HG02623 (cell line): Measurements from ENCODE around the gene BDNF.

Experiments
- ATAC-seq: cut with Tn5 transposase; IDR thresholded peaks from one replicate; pipeline ENCODE4 v1.9.1; 2021; ENCODE audit warnings: moderate library complexity; ENCODE audit not compliant: unreplicated experiment

Gene BDNF

DNA sequence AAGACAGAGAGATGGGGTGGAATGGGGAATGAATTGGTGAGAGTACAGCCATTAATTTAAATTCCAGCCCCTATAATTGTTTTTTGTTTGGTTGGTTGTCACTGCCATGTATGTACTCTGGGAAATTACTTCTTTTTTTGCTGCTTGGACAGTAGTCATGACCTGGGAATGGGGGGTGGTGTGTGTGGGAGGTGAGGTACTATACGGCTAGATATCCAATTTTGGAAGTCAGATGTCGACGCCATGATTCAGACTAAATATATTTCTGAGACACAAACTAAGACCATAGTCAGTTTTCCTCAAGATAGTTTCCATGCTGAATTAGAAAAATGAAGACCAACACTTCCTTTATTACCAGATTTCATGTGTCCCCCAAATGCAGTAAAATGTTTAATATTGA, 7.4 kb upstream of the BDNF start:
- ATAC-seq: no peak

DNA sequence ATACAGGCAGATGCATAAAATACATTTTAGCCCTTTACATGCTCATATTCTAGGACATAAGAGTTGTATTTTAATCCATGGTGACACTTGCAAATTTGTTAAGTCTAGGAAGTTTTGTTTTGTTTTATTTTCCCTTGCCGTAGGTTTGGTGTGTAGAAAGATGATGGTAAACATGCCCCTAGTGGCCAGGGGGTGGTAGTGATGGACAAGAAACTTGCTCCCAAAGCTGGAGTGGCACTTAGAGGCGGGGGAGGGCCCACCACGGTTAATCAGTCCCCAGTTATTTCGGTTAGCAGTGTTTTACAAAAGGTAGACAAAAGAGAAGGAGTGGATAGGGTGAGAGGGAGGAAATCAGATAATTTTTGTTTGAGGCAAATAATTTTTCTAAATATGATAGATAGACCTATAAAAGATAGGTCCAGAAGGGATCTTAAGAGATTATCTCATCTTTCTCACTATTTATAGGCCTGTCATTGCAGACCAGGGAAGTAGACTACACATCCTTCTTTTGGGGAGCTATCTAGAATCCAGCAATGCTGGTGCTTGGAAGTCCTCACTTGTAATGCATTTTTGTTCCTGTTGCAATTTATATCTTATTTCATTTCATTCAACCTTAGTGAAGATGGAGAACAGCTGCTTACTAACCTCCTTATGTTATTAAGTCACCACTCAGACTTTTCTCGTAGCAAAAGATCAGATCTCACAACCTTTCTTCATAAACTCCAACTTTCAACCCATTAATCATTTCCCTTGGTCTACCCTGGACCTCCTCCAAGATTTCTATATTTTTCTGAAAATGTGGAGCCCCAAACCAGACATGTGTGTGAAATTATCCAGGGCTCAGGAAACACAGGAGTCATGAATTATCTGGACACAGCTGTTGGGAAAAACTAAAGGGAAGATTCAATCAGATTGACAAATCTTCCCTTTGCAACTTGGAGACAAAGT, 5.9 kb upstream of the BDNF start:
- peak; percentile 69 for ATAC-seq

DNA sequence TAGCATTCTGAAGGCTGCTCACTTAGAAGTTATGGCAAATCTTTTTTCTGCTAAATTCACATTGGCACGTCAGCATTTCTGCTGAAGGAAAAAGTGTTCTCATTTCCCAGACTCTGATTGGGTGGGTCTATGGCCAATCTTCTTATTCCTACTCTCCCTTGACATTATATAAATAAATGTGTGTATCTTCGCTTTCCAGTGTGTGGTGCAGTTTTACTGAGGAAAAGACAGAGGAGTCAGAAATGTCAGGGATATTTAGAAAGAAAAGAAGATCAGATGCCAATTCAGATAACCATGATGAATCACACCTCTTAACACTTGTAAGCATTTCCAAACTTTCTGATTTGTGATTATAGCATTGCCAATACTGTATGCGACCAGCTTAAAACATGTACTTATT, 3.2 kb upstream of the BDNF start:
- ATAC-seq: no peak

DNA sequence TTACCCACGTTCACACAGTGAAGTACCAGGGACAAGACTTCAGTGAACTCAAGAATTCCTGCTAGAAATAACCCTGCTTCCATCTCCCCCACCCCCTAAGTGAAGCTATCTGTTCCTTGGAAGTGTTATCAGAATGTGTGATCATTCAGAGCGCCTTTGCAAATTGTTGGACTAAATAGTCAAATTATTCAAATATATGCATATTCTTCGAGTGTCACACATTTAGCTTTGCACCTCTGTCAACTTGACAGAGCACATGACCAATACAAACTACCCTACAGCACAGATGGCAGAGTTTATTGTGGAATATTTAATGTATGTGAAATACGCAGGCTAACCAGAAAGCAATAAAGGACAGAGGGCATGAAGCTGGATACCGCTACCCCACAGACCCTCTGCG, 2.6 kb upstream of the BDNF start:
- ATAC-seq: no peak

DNA sequence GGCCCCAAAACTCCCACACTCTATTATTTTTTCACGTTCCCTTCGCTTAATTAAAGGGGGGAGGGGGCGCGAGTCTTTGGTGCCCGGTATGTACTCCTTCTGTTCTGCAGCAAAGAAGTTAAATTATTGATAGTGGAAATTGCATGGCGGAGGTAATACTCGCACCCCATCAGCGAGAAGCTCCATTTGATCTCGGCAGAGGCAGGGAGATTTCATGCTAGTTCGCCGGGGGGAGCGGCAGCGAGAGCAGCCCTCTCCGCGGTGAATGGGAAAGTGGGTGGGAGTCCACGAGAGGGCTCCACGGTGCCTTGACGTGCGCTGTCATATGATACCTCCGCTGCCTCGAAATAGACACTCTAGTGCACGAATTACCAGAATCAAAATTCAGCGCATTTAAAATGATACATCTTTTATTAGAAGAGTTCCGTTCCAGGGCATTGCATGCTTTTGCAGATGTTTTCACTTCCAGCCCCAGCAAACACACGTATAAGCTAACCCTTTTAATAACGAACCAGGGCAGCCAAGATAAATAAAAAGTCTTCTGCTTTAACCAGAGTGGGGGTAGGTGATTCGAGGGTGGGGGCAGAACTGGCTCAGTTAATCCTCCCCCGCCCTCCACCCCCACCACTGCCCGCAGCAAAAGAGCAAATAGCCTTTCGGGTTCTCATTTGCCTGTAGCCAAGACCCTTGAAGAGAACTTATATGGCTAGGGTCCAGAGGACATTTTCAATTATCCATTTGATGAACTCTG, 1.3 kb upstream of the BDNF start:
- ATAC-seq: no peak

DNA sequence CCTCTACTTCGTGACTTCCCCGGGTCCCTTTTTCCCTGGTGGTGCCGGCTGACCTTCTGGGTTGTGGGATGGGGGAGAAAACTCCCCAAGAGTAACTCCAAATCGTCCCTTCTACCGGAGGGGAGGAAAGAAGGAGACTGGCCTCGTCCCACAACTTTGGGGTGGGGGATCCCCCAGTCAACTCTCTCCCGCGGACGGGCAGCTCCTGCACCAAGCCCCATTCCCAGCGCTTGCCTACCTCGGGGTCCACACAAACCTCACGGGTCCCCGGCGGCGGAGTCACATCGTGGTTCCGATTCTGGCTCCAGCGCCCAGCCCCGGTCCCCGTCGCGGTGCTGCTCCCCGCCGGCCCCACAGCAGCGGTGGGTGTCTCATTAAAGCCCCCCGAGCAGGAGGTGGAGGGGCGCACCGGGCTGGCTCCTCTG, 317 bp downstream of the BDNF start:
- ATAC-seq: no peak

DNA sequence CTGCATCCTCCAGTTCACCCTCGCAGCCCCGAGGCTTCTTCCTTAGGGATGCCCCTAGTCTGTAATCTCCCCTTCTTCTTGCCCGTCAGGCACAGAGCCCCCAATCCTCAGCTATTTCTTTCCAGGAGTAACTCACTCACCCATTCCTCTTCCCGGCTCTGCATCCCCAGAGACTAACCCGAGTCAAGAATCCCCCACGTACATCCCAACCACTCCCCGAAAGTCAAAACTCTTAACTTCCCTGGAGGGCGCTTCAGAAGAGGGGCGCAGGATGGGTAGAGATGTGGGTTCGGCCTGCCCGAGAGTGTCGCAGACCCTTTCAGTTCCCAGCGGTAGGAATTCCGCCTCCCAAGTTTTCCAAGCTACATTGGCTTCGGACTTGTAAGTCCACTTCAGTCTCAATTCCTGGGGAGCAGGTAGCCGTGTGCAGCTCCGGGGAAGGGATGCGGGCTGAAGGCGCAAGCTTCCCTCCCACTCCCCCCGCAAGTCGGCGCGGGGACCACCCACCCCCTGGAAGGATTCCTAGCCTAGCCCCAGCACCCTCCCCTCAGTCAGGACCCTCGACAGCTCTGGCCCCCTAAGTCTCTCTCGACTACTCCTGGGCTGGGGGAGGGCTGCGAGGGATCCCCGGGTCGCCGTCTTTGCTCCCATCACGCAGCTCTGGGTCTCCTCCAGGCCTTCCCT, 871 bp downstream of the BDNF start:
- no peak for ATAC-seq

DNA sequence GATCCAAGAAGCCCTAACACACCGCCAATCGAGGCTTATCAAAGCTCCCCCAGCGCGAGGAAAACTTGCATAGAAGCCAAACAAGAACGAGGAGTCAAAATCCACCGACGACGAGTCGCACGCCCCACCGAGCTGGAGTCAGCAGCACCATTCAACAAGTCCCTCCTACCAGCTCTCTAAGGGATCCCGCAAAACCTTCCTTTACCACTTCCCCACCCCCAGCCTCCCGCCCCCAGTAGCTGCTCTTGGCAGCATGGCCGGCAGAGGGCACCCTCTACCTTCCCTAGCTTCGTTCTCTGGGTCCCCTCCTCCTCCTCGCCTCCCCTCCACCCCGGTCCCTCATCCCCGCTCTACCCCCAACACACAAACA, 1.4 kb downstream of the BDNF start:
- ATAC-seq: peak; percentile 71

DNA sequence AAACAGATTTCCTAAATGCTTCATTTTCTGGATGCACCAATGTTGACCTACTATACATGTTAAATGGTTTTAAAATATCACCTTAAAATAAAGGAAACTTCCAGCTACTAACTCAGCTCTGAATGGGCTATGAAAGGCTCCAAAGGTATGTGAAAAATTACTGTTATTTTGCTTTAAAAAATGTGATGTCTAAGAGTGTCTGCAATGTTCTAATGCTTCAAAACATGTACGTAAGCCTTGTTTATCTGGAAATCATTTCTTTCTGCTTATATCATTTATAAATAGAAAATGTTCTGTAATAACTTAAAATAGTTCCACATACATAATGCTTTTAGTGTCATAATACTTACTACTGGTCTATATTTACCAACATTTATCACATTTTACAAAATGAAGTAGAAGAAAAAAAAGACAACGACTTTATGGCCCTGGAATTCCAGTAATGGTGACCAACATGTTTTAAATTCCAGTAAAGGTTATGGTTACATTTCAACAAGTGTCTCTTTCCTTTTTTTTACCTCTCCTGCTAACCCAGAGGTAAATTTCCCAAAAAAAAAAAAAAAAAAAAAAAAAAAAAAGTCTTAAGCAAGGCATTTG, 2.5 kb downstream of the BDNF start:
- no peak for ATAC-seq

DNA sequence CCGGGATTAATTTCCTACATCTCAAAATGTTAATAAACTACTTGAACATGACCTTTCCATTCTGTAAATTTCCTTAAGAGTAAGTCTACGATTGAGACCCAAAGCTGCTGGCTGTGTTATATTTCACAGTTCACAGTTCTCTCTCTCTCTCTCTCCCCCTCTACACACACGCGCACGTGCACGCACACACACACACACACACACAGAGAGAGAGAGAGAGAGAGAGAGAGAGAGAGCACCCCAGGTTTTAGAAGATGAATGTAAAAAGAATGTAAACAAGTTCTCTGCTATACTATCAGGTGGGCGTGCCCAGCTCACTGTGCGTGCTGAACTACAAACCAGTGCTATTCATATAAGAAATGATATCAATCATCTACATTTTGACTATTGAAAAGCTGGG, 3.3 kb downstream of the BDNF start:
- no peak for ATAC-seq

DNA sequence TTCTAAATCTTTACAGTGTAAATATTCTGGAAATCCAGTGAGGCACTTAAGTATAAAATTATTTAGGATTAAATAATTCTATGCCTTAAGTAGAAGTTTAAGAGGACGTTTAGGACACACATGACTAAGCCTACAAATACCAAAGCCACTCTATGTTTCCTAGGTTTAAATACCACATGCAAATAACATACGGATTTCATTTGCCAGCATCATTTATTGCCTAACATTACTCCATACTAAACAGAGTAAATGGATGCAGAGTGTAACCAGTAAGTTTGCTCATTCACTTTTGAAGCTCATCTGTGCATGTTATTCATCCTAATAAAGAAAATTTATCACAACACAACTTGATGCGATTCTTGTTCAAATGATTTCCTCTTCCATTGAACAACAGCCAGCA, 4.1 kb downstream of the BDNF start:
- ATAC-seq: no peak

DNA sequence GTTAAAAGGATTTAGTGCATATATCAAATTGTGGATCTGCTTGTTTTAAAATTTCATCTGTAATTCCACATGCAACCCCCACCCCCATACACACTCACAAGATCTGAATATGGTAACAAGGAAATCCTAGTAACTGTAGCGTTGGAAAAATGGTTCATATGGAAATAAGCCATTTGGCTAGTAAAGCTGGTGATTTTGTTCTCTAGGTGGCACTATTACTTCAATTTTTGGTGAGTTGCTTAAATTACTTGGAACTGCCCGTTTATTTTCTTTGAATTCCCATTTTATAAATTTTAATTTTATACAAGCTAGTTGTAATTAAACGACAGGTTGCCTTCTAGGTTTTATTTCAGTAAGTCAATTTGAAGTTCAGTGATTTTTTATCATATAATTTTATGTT, 5.3 kb downstream of the BDNF start:
- no peak for ATAC-seq

DNA sequence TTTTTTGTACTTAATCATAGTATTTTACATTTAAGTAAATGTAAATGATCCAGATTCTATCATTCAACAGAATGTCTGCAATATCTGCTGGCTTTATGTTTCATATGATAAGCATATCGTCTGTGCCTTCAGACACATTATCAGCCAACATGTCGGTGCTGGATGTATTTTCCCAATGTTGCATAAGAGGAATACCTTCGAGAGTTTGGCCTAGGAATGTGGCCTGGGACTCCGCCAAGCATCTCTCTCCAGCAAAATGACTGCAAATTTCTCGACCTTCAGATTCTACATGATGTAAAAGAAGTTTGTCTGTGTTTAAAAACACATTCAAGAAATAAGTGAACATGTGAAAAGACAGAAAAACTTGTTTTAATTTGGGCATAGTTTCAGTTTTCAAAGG, 6.9 kb downstream of the BDNF start:
- no peak for ATAC-seq

DNA sequence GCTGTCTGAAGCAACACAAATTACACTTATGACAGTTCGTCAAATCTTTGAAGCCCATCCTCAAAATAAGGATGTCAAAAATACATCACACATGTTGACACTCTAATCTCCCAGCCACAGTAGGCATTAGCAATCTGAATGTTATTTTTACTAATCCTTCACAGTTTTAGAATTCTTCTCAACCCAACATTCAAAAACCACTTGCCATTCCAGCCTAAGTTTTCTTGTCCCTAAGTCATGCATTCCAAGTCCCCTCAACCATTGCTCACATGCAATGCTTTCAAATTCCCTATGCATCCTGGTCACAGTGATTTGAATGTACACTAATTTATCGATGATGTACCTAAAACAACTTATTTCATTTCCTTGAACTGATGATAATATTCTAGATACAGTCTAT, 7.5 kb downstream of the BDNF start:
- no peak for ATAC-seq

DNA sequence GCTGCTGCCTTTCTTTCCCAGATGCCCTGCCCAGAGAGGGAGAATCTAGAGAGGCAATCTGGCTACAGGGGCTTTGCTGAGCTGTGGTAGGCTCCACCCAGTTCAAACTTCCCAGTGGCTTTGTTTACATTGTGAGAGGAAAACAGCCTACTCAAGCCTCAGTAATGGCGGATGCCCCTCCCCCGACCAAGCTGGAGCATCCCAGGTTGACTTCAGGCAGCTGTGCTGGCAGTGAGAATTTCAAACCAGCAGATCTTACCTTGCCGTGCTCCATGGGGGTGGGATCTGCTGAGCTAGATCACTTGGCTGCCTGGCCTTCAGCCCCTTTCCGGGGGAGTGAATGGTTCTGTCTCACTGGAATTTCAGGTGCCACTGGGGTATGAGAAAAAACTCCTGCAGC, 12.2 kb downstream of the BDNF start:
- ATAC-seq: no peak

DNA sequence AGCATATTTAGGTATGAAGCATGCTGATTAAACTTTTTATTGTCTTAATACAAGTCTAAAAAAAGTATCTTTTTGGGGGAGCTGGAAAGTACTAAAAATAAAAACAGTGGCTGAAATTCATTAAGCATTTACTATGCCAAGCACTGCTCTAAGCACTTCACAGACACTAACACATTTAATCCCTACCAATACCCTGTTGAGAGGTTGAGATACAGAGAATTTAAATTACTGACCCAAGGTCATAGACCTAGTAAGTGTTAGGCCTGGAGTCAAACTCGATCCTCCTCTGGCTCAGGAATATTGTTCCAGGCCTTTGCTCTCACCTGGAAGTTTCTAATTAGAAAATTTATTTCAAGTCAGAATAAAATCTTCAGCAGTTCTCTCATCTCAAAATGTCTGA, 18.6 kb downstream of the BDNF start:
- no peak for ATAC-seq

DNA sequence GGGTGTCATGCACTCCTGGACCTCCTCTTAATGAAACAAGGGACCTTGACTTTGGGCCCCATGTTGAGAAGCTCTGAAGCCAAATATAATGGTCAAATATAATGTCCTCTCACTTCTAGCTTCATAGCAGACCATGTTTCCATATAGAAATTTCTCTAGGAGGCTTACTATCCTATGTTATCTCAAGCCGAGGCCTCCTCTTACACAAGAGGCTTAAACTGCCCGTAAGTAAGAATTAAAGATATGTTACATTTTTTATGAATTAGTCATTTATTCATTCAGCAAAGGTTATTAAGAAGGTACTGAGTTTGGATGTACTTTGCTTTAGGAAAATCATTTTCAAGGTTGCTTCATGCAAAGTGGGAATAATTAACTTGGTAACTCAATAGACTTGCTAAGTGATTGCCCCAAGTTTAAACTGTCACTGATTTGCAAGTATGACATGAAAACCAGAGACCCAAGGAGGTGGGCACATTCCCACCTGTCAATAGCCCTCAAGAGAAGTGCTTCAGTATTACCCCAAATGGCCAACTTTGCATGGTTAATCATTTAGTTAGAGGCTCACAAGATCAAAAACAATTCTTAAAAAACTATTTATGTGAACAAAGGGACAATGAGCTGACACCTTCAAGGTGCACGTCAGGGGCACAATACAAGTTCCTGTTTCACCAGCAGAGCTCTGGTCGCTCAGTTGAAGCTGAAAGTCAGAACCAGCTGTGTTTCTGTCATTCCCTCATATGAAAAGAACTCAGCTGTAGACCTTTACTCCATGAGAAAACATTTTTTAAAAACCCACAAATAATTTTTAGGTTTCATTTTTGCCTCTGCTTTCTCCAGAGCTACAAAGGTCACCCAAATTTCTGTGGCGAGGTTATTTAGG, 20.9 kb downstream of the BDNF start:
- no peak for ATAC-seq

DNA sequence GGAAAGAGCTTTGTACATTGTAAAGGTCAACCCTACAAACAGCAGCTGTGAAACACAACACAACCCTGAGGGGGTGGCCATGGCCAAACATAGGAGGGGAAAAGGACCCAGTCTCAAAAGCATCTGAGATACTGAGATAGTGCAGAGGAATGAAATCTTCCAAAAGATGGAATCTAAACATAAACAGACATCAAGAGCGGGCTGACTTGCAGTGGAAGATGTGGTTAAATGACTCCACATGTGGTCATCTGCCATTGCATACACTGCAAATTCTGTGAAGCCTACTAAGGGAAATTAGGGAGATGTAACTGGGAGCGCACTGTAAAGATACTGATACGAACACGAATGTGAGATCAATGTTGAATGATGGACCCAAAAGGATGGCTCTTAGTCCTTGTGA, 22.0 kb downstream of the BDNF start:
- ATAC-seq: no peak

DNA sequence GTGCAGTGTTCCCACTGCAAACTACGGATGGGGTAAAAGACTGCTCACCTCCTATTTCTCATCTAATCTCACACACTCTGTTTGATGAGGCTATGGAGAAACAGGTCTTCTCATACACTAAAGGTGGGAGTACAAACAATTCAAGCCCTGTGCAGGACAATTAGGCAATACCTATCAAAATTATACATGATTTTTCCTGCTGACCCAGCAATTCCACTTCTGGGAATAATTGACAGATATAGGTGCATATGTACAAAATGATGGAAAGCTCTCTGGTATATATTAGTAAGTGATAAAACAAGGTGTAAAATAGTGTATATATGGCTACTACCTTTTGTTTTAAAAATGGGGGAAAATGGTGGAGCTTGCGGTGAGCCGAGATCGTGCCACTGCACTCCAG, 23.1 kb downstream of the BDNF start:
- ATAC-seq: no peak

DNA sequence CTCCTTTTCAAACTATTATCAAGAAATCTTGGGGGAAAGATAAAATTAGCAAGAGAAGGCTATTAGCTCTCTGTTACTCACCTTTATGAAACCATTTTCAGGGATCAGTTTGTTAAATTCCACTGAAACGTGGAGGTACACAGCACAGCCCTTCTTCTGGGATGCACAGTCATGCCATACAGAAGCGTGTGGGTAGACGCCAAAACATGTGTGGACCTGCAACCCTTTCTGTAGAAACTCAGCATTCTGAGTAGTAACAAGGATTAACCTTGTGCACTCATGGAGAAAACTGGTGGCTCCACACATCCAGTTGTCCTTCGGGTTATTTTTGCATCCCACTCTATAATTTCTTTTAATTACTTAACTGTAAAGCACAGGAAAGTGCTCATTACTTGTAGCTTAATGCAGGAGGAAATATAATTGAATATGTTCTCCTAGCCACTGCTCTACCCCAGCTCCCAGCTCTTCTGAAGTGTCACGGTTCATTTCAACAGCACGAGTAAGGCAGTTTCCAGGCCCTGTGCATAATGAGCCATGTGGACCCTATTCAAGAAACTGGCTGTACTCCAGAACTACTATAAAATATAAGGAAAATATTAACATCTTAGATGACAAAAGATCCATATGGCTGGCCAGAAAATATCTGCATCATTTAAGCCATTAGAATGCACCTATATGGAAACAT, 26.1 kb downstream of the BDNF start:
- no peak for ATAC-seq
